Measurements from ENCODE around the gene ATP2B1. TPM values are rescaled to one million over a fixed set of nuclear protein-coding genes. Genes with fewer than 3 reads are reported as not detected.

The ATP2B1 gene
- total RNA-seq, 1 donor from 2014 or later = 34.5 TPM

DNA sequence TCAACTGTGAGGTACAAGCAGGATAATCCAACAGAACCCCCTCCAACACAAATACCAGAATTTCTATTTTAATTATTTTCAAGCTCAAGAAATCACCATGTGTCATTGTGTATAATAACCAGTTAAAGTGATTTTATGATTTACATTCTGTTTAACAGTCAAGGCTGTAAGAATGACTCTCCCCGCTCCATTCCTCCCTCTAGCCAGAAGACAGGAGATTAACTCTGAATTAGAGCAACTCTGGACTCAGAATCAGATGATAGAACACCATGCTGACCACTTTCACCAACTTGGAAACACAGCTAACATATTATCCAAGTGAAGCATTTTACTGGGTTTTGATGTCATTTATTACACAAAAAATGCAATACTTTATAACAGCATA is 71.9 kb downstream of the ATP2B1 start:
- no peak overlapping the region for H3K4me3 ChIP-seq
- H3K4me1 ChIP-seq = no peaks in the 10 kb centered on the region
- H3K9me3 ChIP-seq = no peaks in the 10 kb centered on the region
- DNase-seq (no peak), ATAC-seq (no peak)
- TF ChIP-seq, protein P1, sequence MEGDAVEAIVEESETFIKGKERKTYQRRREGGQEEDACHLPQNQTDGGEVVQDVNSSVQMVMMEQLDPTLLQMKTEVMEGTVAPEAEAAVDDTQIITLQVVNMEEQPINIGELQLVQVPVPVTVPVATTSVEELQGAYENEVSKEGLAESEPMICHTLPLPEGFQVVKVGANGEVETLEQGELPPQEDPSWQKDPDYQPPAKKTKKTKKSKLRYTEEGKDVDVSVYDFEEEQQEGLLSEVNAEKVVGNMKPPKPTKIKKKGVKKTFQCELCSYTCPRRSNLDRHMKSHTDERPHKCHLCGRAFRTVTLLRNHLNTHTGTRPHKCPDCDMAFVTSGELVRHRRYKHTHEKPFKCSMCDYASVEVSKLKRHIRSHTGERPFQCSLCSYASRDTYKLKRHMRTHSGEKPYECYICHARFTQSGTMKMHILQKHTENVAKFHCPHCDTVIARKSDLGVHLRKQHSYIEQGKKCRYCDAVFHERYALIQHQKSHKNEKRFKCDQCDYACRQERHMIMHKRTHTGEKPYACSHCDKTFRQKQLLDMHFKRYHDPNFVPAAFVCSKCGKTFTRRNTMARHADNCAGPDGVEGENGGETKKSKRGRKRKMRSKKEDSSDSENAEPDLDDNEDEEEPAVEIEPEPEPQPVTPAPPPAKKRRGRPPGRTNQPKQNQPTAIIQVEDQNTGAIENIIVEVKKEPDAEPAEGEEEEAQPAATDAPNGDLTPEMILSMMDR (IDR thresholded peaks at IDR 0.05) = no peak
- no peaks in the 10 kb centered on the region for H3K27me3 ChIP-seq (ENCODE audit: low read depth)
- intact Hi-C loops (cut with DNase I) = no loop called here
- H3K36me3 ChIP-seq = peaks cover 31% of the 10 kb centered on the region
- no peak overlapping the region for H3K27ac ChIP-seq

DNA sequence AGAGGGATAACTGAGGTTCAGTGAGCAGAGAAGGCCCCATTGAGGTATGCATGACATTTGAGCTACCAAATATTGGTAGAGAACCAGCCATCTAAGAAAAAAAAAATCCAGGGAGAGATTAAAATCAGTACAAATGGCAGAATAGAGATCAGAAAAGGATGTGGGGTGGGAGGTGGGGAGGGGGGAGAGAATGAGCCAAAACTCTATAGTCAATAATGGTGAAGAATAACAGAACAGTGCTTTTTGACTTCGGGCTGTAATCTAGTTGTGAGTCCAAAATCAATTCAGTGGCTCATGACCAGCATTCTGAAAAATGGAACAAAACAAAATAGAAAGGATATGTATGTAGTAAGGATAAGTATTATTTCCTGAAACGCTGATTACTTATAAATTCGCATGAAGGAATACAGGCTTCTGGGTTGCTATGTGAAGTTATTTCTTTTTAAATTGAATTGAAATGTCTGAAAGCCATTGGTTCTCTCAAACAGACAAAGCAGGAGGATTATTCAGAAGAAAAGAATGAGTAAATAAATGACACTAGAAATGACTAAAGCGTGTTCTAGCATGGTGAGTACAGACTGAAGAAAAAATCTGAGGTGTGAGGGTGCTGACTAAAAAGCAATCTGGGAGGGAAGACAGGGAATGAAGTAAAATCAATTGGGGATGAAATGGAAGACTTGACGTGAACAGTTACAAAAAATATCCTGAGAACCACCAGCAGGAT is 72.4 kb downstream of the ATP2B1 start:
- TF ChIP-seq, protein P1 (IDR thresholded peaks at IDR 0.05) = no peak
- H3K9me3 ChIP-seq = no peaks in the 10 kb centered on the region
- H3K4me1 ChIP-seq = no peaks in the 10 kb centered on the region
- H3K27me3 ChIP-seq (ENCODE audit: low read depth) = no peaks in the 10 kb centered on the region
- no peak overlapping the region for H3K4me3 ChIP-seq
- peaks cover 25% of the 10 kb centered on the region for H3K36me3 ChIP-seq
- no peak overlapping the region for H3K27ac ChIP-seq
- intact Hi-C loops (cut with DNase I) = no loop called here
- DNase-seq (no peak), ATAC-seq (no peak)

DNA sequence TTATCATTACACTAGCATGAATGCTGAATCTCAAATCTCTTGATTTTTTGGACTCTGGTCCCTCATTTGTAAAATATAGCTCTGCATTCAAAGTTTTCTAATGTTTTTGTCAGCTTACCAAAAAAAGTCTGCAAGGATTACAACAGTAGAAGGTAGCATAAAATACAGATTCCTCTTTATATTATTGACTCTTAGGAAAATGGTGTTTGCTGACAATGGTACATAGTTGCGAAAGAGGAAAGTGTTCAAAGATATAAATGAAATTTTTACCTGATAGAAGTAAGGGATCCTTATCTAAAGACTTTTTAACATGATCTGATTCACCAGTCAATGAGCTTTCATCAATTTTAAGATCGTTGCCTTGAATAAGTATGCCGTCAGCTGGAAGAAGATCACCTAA is 74.1 kb downstream of the ATP2B1 start:
- ATAC-seq (no peak), DNase-seq (no peak)
- Histone ChIP-seq H3K4me3 (no peak overlapping the region), H3K9me3 (no peaks in the 10 kb centered on the region), H3K27me3 (ENCODE audit: low read depth) (no peaks in the 10 kb centered on the region), H3K4me1 (no peaks in the 10 kb centered on the region), H3K27ac (no peak overlapping the region), H3K36me3 (peaks cover 27% of the 10 kb centered on the region)
- intact Hi-C loops (cut with DNase I) = no loop called here
- TF ChIP-seq, protein P1 (IDR thresholded peaks at IDR 0.05) = no peak

DNA sequence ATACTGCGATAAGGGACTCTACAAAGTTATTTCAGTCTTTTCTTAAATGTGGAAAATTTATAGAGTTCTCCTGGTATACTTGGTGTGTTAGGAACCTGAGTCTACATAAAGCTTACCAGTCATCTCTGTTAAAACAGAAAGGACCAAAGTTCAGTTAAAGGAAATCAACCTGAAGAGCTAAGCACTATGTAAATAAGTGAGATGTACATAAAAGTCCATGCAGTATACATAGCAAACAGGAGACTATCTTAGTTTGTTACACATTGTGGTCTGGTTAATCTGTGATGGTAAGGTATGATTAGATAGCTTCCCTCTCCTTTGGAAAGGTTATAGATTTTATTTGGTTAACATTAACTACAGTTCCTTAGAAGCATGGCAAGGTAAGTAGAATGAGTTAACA is 75.9 kb downstream of the ATP2B1 start:
- H3K27me3 ChIP-seq (ENCODE audit: low read depth) = no peaks in the 10 kb centered on the region
- H3K9me3 ChIP-seq = no peaks in the 10 kb centered on the region
- TF ChIP-seq, protein P1 (IDR thresholded peaks at IDR 0.05) = no peak
- intact Hi-C loops (cut with DNase I) = no loop called here
- peaks cover 43% of the 10 kb centered on the region for H3K36me3 ChIP-seq
- DNase-seq (no peak), ATAC-seq (no peak)
- no peak overlapping the region for H3K4me3 ChIP-seq
- H3K27ac ChIP-seq = no peak overlapping the region
- no peaks in the 10 kb centered on the region for H3K4me1 ChIP-seq

DNA sequence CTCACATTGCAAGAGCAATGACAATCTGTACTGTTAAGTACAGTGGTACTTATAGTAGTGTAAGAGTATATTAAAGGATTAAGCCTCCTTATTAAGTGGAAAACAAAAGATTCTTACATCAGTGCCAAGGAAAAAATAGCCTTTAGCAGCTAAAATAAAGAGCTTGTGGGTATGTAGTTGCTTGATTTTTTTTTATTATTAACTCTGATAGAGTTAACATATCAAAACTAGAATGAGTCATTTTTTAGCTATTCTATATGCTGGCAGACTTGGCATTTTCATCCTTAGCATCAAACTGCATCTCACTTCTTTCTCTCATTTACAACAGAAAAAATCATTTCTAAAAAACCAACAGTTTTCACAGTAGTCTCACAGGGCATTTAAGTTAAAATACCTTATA is 86.5 kb downstream of the ATP2B1 start:
- DNase-seq (no peak), ATAC-seq (no peak)
- intact Hi-C loops (cut with DNase I) = no loop called here
- TF ChIP-seq, protein P1 (IDR thresholded peaks at IDR 0.05) = no peak
- no peak overlapping the region for H3K27ac ChIP-seq
- no peak overlapping the region for H3K4me3 ChIP-seq
- no peaks in the 10 kb centered on the region for H3K27me3 ChIP-seq (ENCODE audit: low read depth)
- H3K4me1 ChIP-seq = no peaks in the 10 kb centered on the region
- H3K36me3 ChIP-seq = peaks cover 35% of the 10 kb centered on the region
- no peaks in the 10 kb centered on the region for H3K9me3 ChIP-seq

Data from lower lobe of right lung (tissue), 2 donors.